ENCODE data around the gene SLC25A38.

The SLC25A38 gene

GRCh38 chr3:39438880-39439279 is 55.7 kb downstream of the SLC25A38 start:
- DNase-seq: no peak

DNA sequence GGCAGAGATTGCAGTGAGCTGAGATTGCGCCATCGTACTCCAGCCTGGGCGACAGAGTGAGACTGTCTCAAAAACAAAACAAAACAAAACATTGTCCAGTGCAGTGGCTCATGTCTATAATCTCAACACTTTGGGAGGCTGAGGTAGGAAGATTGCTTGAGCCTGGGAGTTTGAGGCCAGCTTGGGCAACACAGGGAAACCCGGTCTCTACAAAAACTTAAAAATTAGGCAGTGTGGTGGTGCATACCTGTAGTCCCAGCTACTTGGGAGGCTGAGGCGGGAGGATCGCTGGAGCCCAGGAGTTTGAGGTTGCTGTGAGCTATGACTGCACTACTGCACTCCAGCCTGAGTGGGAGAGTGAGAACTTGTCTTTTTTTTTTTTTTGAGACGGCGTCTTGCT is 57.1 kb downstream of the SLC25A38 start:
- DNase-seq: no peak

GRCh38 chr3:39443530-39443929 is 60.4 kb downstream of the SLC25A38 start:
- no peak for DNase-seq

GRCh38 chr3:39445927-39446326 is 62.8 kb downstream of the SLC25A38 start:
- DNase-seq: no peak

DNA sequence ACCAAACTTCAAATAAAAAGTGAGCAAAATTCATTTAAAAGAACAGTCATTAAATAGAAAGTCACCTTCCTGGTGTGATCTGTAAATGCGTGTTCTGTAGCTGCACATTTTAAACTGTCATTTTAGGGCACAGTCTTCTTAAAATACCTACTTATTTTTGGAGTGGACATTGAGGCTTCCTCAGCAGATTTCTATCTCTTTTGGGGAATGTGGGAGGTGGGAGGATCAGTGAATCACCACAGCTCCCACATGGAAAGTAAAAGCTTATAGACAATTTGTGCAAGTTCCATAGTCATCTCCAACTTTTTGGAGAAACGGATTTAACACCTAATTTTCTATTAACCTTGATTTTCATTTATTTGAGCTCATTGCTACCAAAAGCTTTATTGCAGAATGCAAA is 63.3 kb downstream of the SLC25A38 start:
- DNase-seq: no peak

Data from stimulated activated CD4-positive, alpha-beta T cell treated with anti-CD3 and anti-CD28 coated beads, Interleukin-4, amount 100 ng/mL, for 24 hours (primary cell).